SK-N-SH (cell line): ENCODE results near the gene SORBS1.

Source experiments
- CTCF ChIP-seq: fragments of 200-600 bp; sonication (generic); IDR thresholded peaks from 2 replicates; pipeline ENCODE4 v1.6.1; 2017; ENCODE audit warnings: antibody characterized with exemption, mild to moderate bottlenecking, moderate library complexity
- EZH2phosphoT487 ChIP-seq: fragments of 200-600 bp; sonication (generic); IDR thresholded peaks from 2 replicates; pipeline ENCODE4 v1.6.1; 2017; ENCODE audit warnings: low read depth, mixed run types, mild to moderate bottlenecking, antibody characterized with exemption, moderate library complexity, borderline replicate concordance
- FOXM1 ChIP-seq: IDR thresholded peaks from 2 replicates; pipeline ENCODE4 v1.4.0; 2012; ENCODE audit warnings: low read depth, mild to moderate bottlenecking
- MAX ChIP-seq: IDR thresholded peaks from 2 replicates; pipeline ENCODE4 v1.4.0; 2012; ENCODE audit warnings: low read depth
- POLR2AphosphoS5 ChIP-seq: IDR thresholded peaks from 2 replicates; pipeline ENCODE4 v1.6.1; 2012; ENCODE audit warnings: low read depth, low read length
- REST ChIP-seq: IDR thresholded peaks from 2 replicates; pipeline ENCODE4 v1.6.1; 2012; ENCODE audit warnings: mild to moderate bottlenecking, low read depth, low read length, moderate library complexity
- RXRA ChIP-seq: IDR thresholded peaks from 2 replicates; pipeline ENCODE4 v1.4.0; 2012; ENCODE audit warnings: low read depth, mild to moderate bottlenecking, borderline replicate concordance
- TAF1 ChIP-seq: IDR thresholded peaks from 2 replicates; pipeline ENCODE4 v1.6.1; 2012; ENCODE audit warnings: low read depth, mild to moderate bottlenecking, low read length, moderate library complexity, borderline replicate concordance
- YY1 ChIP-seq: IDR thresholded peaks from 2 replicates; pipeline ENCODE4 v1.4.0; 2012; ENCODE audit warnings: low read depth, mild to moderate bottlenecking

GRCh38 chr10:95464280-95464679, 96.9 kb downstream of the SORBS1 start:
- no peak for TF ChIP-seq YY1
- no peak for TF ChIP-seq RXRA
- TF ChIP-seq TAF1: no peak
- no peak for TF ChIP-seq CTCF
- TF ChIP-seq EZH2phosphoT487: no peak
- TF ChIP-seq MAX: no peak
- TF ChIP-seq POLR2AphosphoS5: no peak
- no peak for TF ChIP-seq FOXM1
- TF ChIP-seq REST: no peak
